Esophagus (tissue), 2 donors: ENCODE measurements around the gene ARAP1. TPM values are rescaled to one million over a fixed set of nuclear protein-coding genes. Genes with fewer than 3 reads are reported as not detected.
A peak's percentile ranks its signal among the peaks of the same experiment; 100 is the strongest.

ENCODE experiments used
- H3K27ac ChIP-seq, 2 donors: one replicate each; pipeline ENCODE4 v1.5.1; 2013; ENCODE audit warnings: low read depth in 2 of 2, mild to moderate bottlenecking in 2 of 2, inconsistent platforms in 1 of 2, low read length in 1 of 2, moderate library complexity in 1 of 2
- H3K27me3 ChIP-seq, 2 donors: one replicate each; pipeline ENCODE4 v1.6.1; 2013; ENCODE audit warnings: low read length in 2 of 2, control low read depth in 1 of 2, mild to moderate bottlenecking in 1 of 2; ENCODE audit not compliant: insufficient read depth in 2 of 2, control insufficient read depth in 1 of 2
- H3K36me3 ChIP-seq, 2 donors: one replicate each; pipeline ENCODE4 v1.6.1; 2013; ENCODE audit warnings: low read length in 1 of 2; ENCODE audit not compliant: control insufficient read depth in 2 of 2, insufficient read depth in 2 of 2
- H3K4me1 ChIP-seq, 2 donors: one replicate each; pipeline ENCODE4 v1.6.1; 2013; ENCODE audit warnings: low read length in 1 of 2; ENCODE audit not compliant: control insufficient read depth in 2 of 2, insufficient read depth in 2 of 2
- H3K4me3 ChIP-seq, 2 donors: one replicate each; pipeline ENCODE4 v1.5.1; 2013; ENCODE audit warnings: low read length in 2 of 2, mild to moderate bottlenecking in 2 of 2, low read depth in 1 of 2, moderate library complexity in 1 of 2
- H3K9me3 ChIP-seq, 2 donors: one replicate each; pipeline ENCODE4 v1.6.1; 2013; ENCODE audit warnings: mild to moderate bottlenecking in 2 of 2, low read depth in 1 of 2, low read length in 1 of 2, moderate library complexity in 1 of 2; ENCODE audit not compliant: control insufficient read depth in 2 of 2, insufficient read depth in 1 of 2
- WGBS, 2 donors: extraction: QIAGEN DNeasy Blood & Tissue Kit; methylation state at CpG; one replicate each; pipeline ENCODE4 v1.1.7; 2013; 5-methylcytosine and 5-hydroxymethylcytosine counted together
- polyA plus RNA-seq, 2 donors: library from polyadenylated mRNA; stranded (reverse); fragments of 200-250 nt; gene quantifications; one replicate each; pipeline ENCODE4 v1.2.3, GENCODE V29; 2013
- donor health status: healthy with polysubstance abuse.
- donor health status: Bipolar disorder and iron deficiency.

The ARAP1 gene
- polyA plus RNA-seq, 2 donors: 28.4 to 45.3 TPM

GRCh38 chr11:72709478-72710238 is 42.5 kb downstream of the ARAP1 start:
- H3K27ac ChIP-seq: no peak overlapping the region
- WGBS, 2 donors: 96 to 97% methylated on average over 20 of the region's 20 CpGs
- no peak overlapping the region for H3K4me3 ChIP-seq
- H3K27me3 ChIP-seq: no peaks in the 10 kb centered on the region
- H3K4me1 ChIP-seq: peaks cover 0 to 2% of the 10 kb centered on the region in 2 donors
- no peaks in the 10 kb centered on the region for H3K9me3 ChIP-seq
- H3K36me3 ChIP-seq: peaks cover 9 to 77% of the 10 kb centered on the region in 2 donors

- 95% methylated on average over 9 of the region's 9 CpGs for WGBS, 2 donors
- Histone ChIP-seq H3K4me3 (no peak overlapping the region), H3K4me1 (peaks cover 2 to 4% of the 10 kb centered on the region in 2 donors), H3K36me3 (peaks cover 9 to 81% of the 10 kb centered on the region in 2 donors), H3K27me3 (no peaks in the 10 kb centered on the region), H3K27ac (no peak overlapping the region), H3K9me3 (no peaks in the 10 kb centered on the region)
Observed at GRCh38 chr11:72707032-72707431, 45.2 kb downstream of the ARAP1 start.

DNA sequence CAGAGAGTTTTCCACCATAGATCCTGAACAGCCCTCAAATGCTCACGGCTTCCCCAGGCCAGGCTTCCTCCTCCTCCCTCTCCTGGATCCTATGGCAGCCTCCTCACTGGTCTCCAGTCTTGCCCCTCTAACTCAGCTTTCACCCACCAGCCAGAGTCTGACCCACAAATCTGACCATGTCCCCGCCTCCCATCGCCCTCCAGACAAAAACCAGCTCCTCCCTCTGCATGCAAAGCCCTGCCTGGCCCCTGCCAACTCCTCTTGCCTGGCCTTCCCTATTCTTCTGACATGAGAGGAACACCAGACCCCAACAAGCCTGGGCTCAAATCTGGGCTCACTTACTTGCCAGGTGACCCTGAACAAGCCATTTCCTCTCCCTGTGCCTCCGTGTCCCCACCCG is 45.6 kb downstream of the ARAP1 start:
- Histone ChIP-seq H3K27ac (no peak overlapping the region), H3K4me3 (no peak overlapping the region), H3K36me3 (peaks cover 9 to 81% of the 10 kb centered on the region in 2 donors), H3K9me3 (no peaks in the 10 kb centered on the region), H3K4me1 (peaks cover 2 to 4% of the 10 kb centered on the region in 2 donors), H3K27me3 (no peaks in the 10 kb centered on the region)
- WGBS, 2 donors: 86 to 89% methylated on average over 5 of the region's 5 CpGs

- Histone ChIP-seq H3K4me1 (peaks cover 2 to 4% of the 10 kb centered on the region in 2 donors), H3K9me3 (no peaks in the 10 kb centered on the region), H3K27ac (no peak overlapping the region), H3K36me3 (peaks cover 5 to 79% of the 10 kb centered on the region in 2 donors), H3K4me3 (no peak overlapping the region), H3K27me3 (no peaks in the 10 kb centered on the region)
- WGBS, 2 donors: 87 to 89% methylated on average over 11 to 12 of the region's 12 CpGs
Observed at GRCh38 chr11:72705442-72706365, 46.5 kb downstream of the ARAP1 start.

DNA sequence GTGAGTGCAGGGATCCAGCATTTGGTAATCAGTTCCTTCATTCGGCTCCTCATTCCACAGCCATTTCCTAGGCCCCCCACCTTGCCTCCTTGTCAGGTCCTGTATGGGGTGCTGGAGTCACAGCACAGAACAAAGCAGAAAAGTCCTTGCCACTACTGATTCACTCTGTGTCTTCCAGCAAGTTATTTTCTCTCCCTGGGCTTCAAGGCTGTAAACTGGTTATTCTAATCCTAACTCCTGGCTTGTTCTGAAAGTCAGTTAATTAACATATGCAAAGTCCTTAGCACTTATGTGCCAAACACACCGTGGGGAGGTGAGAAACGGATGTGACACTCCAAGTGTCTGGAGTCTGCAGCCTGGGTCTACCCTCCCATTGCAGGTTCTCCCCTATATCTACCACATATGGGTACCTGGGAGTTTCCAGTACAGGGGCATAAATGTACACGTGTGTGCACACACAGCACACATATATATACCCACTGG is 47.4 kb downstream of the ARAP1 start:
- no peak overlapping the region for H3K27ac ChIP-seq
- H3K9me3 ChIP-seq: no peaks in the 10 kb centered on the region
- no peaks in the 10 kb centered on the region for H3K27me3 ChIP-seq
- peaks cover 5 to 77% of the 10 kb centered on the region in 2 donors for H3K36me3 ChIP-seq
- peaks cover 2 to 4% of the 10 kb centered on the region in 2 donors for H3K4me1 ChIP-seq
- H3K4me3 ChIP-seq: no peak overlapping the region
- WGBS, 2 donors: 63% methylated on average over 4 of the region's 4 CpGs

GRCh38 chr11:72704028-72704782 is 48.0 kb downstream of the ARAP1 start:
- H3K4me1 ChIP-seq: peaks cover 2 to 4% of the 10 kb centered on the region in 2 donors

GRCh38 chr11:72703267-72704008 is 48.8 kb downstream of the ARAP1 start:
- Histone ChIP-seq H3K36me3 (peaks cover 5 to 80% of the 10 kb centered on the region in 2 donors), H3K4me3 (no peak overlapping the region), H3K4me1 (peaks cover 2 to 4% of the 10 kb centered on the region in 2 donors), H3K27ac (peak overlapping the region in 1 of 2 donors; percentile 14), H3K9me3 (no peaks in the 10 kb centered on the region), H3K27me3 (no peaks in the 10 kb centered on the region)
- 47 to 51% methylated on average over 11 of the region's 11 CpGs for WGBS, 2 donors

More at GRCh38 chr11:72704028-72704782, 48.0 kb downstream of the ARAP1 start:
- H3K27me3 ChIP-seq: no peaks in the 10 kb centered on the region
- 70 to 76% methylated on average over 13 of the region's 13 CpGs for WGBS, 2 donors
- H3K36me3 ChIP-seq: peaks cover 5 to 76% of the 10 kb centered on the region in 2 donors
- H3K4me3 ChIP-seq: no peak overlapping the region
- no peak overlapping the region for H3K27ac ChIP-seq
- no peaks in the 10 kb centered on the region for H3K9me3 ChIP-seq

DNA sequence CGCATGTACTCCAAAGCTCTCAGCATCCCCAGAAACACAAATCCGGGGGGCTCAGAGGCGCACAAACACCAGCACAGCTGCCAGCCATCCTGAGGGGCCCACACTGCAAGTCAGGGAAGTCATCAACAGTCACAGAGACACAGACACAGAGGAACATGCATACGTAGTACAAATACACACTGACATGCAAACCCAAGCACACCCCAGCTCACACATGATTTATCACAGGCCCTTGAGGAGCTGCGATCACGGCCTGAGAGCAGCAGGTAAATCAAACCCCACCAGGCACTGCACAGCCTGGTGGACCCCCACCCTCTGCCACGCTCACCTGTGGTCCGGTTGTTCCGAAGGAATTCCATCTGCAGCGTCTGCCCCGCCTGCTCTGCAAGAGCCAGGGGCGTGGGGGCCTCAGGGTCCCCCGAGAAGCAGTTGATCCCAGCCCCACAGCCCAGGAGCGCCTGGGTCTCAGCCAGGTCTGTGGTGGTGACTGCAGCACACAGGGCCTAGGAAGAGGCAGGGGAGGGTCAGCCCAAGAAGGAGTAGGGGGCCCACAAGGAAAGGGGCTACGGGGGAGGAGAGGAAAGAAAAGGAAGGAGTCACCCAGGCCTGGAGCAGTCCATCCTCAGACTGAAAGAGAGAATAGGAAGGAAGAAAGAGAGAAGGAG is 49.5 kb downstream of the ARAP1 start:
- H3K27ac ChIP-seq: peak overlapping the region; percentile 14 to 15
- no peaks in the 10 kb centered on the region for H3K27me3 ChIP-seq
- H3K9me3 ChIP-seq: no peaks in the 10 kb centered on the region
- no peak overlapping the region for H3K4me3 ChIP-seq
- 76 to 81% methylated on average over 15 of the region's 15 CpGs for WGBS, 2 donors
- peaks cover 2 to 4% of the 10 kb centered on the region in 2 donors for H3K4me1 ChIP-seq
- peaks cover 8 to 81% of the 10 kb centered on the region in 2 donors for H3K36me3 ChIP-seq
